H1 (cell line): ENCODE results near the gene FCHSD1. TPM values are rescaled to one million over a fixed set of nuclear protein-coding genes. Genes with fewer than 3 reads are reported as not detected.

Experiments used
- CTCF ChIA-PET: fragments of 300-600 bp; sonication (Branson Sonifier 250); formaldehyde crosslinking; loops from one replicate; lab custom pipeline; 2021; ENCODE audit not compliant: partially characterized antibody; lab: Charles Lee
- POLR2A ChIA-PET: fragments of 300-600 bp; sonication (Branson Sonifier 250); formaldehyde crosslinking; loops from one replicate; lab custom pipeline; 2021; ENCODE audit warnings: inconsistent platforms; ENCODE audit not compliant: partially characterized antibody; lab: Charles Lee
- DNase-seq, 2 experiments: peaks; one replicate each; pipeline versions ENCODE4 v3.0.0 to v3.0.0-alpha.2; 2010 to 2022; ENCODE audit warnings: low spot score in 2 of 2, low read depth in 1 of 2, mixed read lengths in 1 of 2
- FAIRE-seq: peaks from 2 replicates; lab custom pipeline; 2011; peaks lifted over from hg19 to GRCh38; lab: Jason Lieb, UNC
- H2AFZ ChIP-seq: 2 replicates; pipeline ENCODE4 v1.8.1; 2012; ENCODE audit warnings: low read length, inconsistent platforms
- H2AK5ac ChIP-seq: 2 replicates; pipeline ENCODE4 v1.6.1; 2013; ENCODE audit warnings: low read depth, low read length
- H2BK120ac ChIP-seq: replicated peaks from 2 replicates; pipeline ENCODE3; 2013; ENCODE audit warnings: low read depth, low read length, inconsistent platforms
- H2BK12ac ChIP-seq: 2 replicates; pipeline ENCODE4 v1.6.1; 2013; ENCODE audit warnings: low read depth, low read length
- H2BK15ac ChIP-seq: 2 replicates; pipeline ENCODE4 v1.6.1; 2013; ENCODE audit warnings: low read length
- H2BK20ac ChIP-seq: 2 replicates; pipeline ENCODE4 v1.6.1; 2013; ENCODE audit warnings: low read length
- H2BK5ac ChIP-seq: 2 replicates; pipeline ENCODE4 v1.6.1; 2013; ENCODE audit warnings: low read depth, low read length
- H3K14ac ChIP-seq: 2 replicates; pipeline ENCODE4 v1.6.1; 2013; ENCODE audit warnings: inconsistent platforms; ENCODE audit not compliant: insufficient read length
- H3K18ac ChIP-seq: 2 replicates; pipeline ENCODE4 v1.6.1; 2013; ENCODE audit warnings: low read length; ENCODE audit errors: extremely low read depth
- H3K23ac ChIP-seq: 2 replicates; pipeline ENCODE4 v1.6.1; 2013; ENCODE audit warnings: inconsistent platforms; ENCODE audit not compliant: insufficient read length
- H3K23me2 ChIP-seq: 2 replicates; pipeline ENCODE4 v1.6.1; 2013; ENCODE audit warnings: low read depth, low read length
- H3K27ac ChIP-seq: 2 replicates; pipeline ENCODE4 v1.6.1; 2011; ENCODE audit warnings: low read depth, low read length, inconsistent platforms
- H3K27me3 ChIP-seq, 4 experiments: replicated peaks in 1 of 4; 1 replicate in 1 of 4; 2 replicates in 3 of 4; pipeline versions ENCODE4 v1.6.1 to v1.8.1; 2011 to 2013; ENCODE audit warnings: low read length in 3 of 4, mild to moderate bottlenecking in 3 of 4, inconsistent platforms in 2 of 4, mixed read lengths in 2 of 4, moderate library complexity in 1 of 4; ENCODE audit not compliant: control insufficient read depth in 3 of 4, insufficient read depth in 3 of 4; ENCODE audit errors: extremely low read depth in 1 of 4
- H3K36me3 ChIP-seq, 4 experiments: 2 replicates each; pipeline versions ENCODE4 v1.6.1 to v1.8.1; 2011 to 2013; ENCODE audit warnings: mild to moderate bottlenecking in 4 of 4, low read length in 3 of 4, moderate library complexity in 2 of 4, control low read depth in 1 of 4, inconsistent platforms in 1 of 4; ENCODE audit not compliant: insufficient read depth in 4 of 4, control insufficient read depth in 2 of 4
- H3K4ac ChIP-seq: replicated peaks from 2 replicates; pipeline ENCODE3; 2013; ENCODE audit warnings: low read length, low read depth, mixed read lengths, inconsistent platforms; ENCODE audit not compliant: insufficient read length
- H3K4me1 ChIP-seq, 4 experiments: replicated peaks in 1 of 4; 1 replicate in 1 of 4; 2 replicates in 3 of 4; pipeline versions ENCODE4 v1.6.1 to v1.8.1; 2011 to 2013; ENCODE audit warnings: low read length in 3 of 4, inconsistent platforms in 2 of 4, mixed read lengths in 1 of 4; ENCODE audit not compliant: insufficient read depth in 4 of 4, control insufficient read depth in 3 of 4
- H3K4me2 ChIP-seq, 2 experiments: 2 replicates each; pipeline versions ENCODE4 v1.6.1 to v1.8.1; 2011 to 2013; ENCODE audit warnings: low read depth in 2 of 2, low read length in 2 of 2, control low read depth in 1 of 2, inconsistent platforms in 1 of 2, mild to moderate bottlenecking in 1 of 2; ENCODE audit not compliant: insufficient read depth in 1 of 2
- H3K4me3 ChIP-seq, 4 experiments: fragments of 200-600, 300-600 bp in 1 of 4; sonication (generic), shearing (Covaris generic), sonication (Bioruptor Twin) in 1 of 4; 2 replicates each; pipeline versions ENCODE4 v1.5.1 to v1.8.1; 2011 to 2016; ENCODE audit warnings: low read length in 4 of 4, low read depth in 3 of 4, control low read depth in 2 of 4, inconsistent platforms in 2 of 4, mild to moderate bottlenecking in 2 of 4, mixed read lengths in 1 of 4, moderate library complexity in 1 of 4; ENCODE audit not compliant: insufficient read depth in 2 of 4; ENCODE audit errors: extremely low read depth in 1 of 4
- H3K56ac ChIP-seq: replicated peaks from 2 replicates; pipeline ENCODE3; 2013; ENCODE audit warnings: low read depth, mild to moderate bottlenecking, mixed read lengths, low read length, inconsistent platforms; ENCODE audit not compliant: insufficient read length
- H3K79me1 ChIP-seq: 2 replicates; pipeline ENCODE4 v1.6.1; 2013; ENCODE audit warnings: low read depth, low read length, control low read depth
- H3K79me2 ChIP-seq, 2 experiments: 2 replicates each; pipeline versions ENCODE4 v1.6.1 to v1.8.1; 2012 to 2013; ENCODE audit warnings: low read length in 2 of 2, mild to moderate bottlenecking in 2 of 2, inconsistent platforms in 1 of 2; ENCODE audit not compliant: insufficient read depth in 2 of 2, control insufficient read depth in 1 of 2
- H3K9ac ChIP-seq, 4 experiments: replicated peaks in 1 of 4; 1 replicate in 1 of 4; 2 replicates in 3 of 4; pipeline versions ENCODE4 v1.6.1 to v1.8.1; 2011 to 2013; ENCODE audit warnings: low read depth in 3 of 4, low read length in 3 of 4, control low read depth in 2 of 4, mild to moderate bottlenecking in 2 of 4, moderate library complexity in 2 of 4, inconsistent platforms in 1 of 4; ENCODE audit errors: extremely low read depth in 1 of 4
- H3K9me3 ChIP-seq, 2 experiments: 2 replicates each; pipeline versions ENCODE4 v1.6.1 to v1.8.1; 2012 to 2013; ENCODE audit warnings: mild to moderate bottlenecking in 2 of 2, moderate library complexity in 2 of 2, control low read depth in 1 of 2, inconsistent platforms in 1 of 2, low read depth in 1 of 2, low read length in 1 of 2, mixed read lengths in 1 of 2; ENCODE audit not compliant: insufficient read depth in 2 of 2
- H4K20me1 ChIP-seq, 2 experiments: replicated peaks in 1 of 2; 2 replicates each; pipeline versions ENCODE3 to v1.8.1; 2011 to 2013; ENCODE audit warnings: inconsistent platforms in 2 of 2, low read length in 2 of 2, mild to moderate bottlenecking in 1 of 2; ENCODE audit not compliant: insufficient read depth in 2 of 2, control insufficient read depth in 1 of 2
- H4K5ac ChIP-seq: 2 replicates; pipeline ENCODE4 v1.6.1; 2013; ENCODE audit warnings: low read length, low read depth, mixed read lengths, inconsistent platforms; ENCODE audit not compliant: insufficient read length
- H4K8ac ChIP-seq: 2 replicates; pipeline ENCODE4 v1.8.0; 2013; ENCODE audit warnings: mild to moderate bottlenecking, moderate library complexity, low read length, inconsistent platforms; ENCODE audit not compliant: insufficient read depth; ENCODE audit errors: extremely low read depth
- H4K91ac ChIP-seq: replicated peaks from 2 replicates; pipeline ENCODE3; 2013; ENCODE audit warnings: low read length, mixed read lengths, inconsistent platforms; ENCODE audit not compliant: insufficient read length
- GTF2F1 ChIP-seq: IDR thresholded peaks from 2 replicates; pipeline ENCODE4 v1.6.1; 2012; ENCODE audit warnings: low read depth, low read length, improper control_type of control experiment, borderline replicate concordance
- HDAC2 ChIP-seq, 2 experiments: fragments of 300-600 bp in 1 of 2; sonication (generic) in 1 of 2; IDR thresholded peaks; 2 replicates each; pipeline ENCODE4 v1.6.1; 2011 to 2012; ENCODE audit warnings: low read depth in 2 of 2, low read length in 2 of 2, mild to moderate bottlenecking in 2 of 2, moderate library complexity in 2 of 2, borderline replicate concordance in 1 of 2, inconsistent platforms in 1 of 2
- TEAD4 ChIP-seq: IDR thresholded peaks from 2 replicates; pipeline ENCODE4 v1.6.1; 2012; ENCODE audit warnings: low read depth, low read length, inconsistent platforms, mixed read lengths
- WGBS, 2 experiments: shearing (Covaris generic) in 1 of 2; methylation state at CpG; one replicate each; pipeline versions ENCODE4 v1.1.6 to v1.1.7; 2013 to 2015; ENCODE audit warnings: low lambda C conversion rate in 2 of 2, mixed read lengths in 2 of 2, inconsistent platforms in 1 of 2, low coverage in 1 of 2, missing lambda C conversion rate in 1 of 2; ENCODE audit not compliant: insufficient replicate concordance in 2 of 2, insufficient coverage in 1 of 2, insufficient read length in 1 of 2; ENCODE audit errors: extremely low coverage in 1 of 2, missing lambda C conversion rate in 1 of 2; 5-methylcytosine and 5-hydroxymethylcytosine counted together
- polyA plus RNA-seq, 7 experiments: library from polyadenylated mRNA; depleted of rRNA in 3 of 7; stranded (reverse) in 5 of 7; unstranded in 2 of 7; fragments of >200 nt in 5 of 7; fragments of 200-250 nt in 2 of 7; gene quantifications; 1 replicate in 5 of 7; 2 replicates in 1 of 7; 4 replicates in 1 of 7; pipeline versions ENCODE4 v1.2.1 to v1.2.3, GENCODE V29; 2011 to 2013; ENCODE audit warnings: missing spikeins in 2 of 7, mixed read lengths in 2 of 7
- total RNA-seq: library from RNA; stranded (reverse); fragmentation: NEBNext Ultra II Directional; extraction: Animal tissue kit (Norgen Biotek cat#: 25700); gene quantifications from 2 replicates; pipeline ENCODE4 v1.2.1, GENCODE V29; 2021

FCHSD1 gene
- total and polyA plus RNA-seq, 2 of the 8 experiments (the other 6 are each of a cell fraction or from before 2014, with no cell fraction given): 22.0 to 30.1 TPM

DNA sequence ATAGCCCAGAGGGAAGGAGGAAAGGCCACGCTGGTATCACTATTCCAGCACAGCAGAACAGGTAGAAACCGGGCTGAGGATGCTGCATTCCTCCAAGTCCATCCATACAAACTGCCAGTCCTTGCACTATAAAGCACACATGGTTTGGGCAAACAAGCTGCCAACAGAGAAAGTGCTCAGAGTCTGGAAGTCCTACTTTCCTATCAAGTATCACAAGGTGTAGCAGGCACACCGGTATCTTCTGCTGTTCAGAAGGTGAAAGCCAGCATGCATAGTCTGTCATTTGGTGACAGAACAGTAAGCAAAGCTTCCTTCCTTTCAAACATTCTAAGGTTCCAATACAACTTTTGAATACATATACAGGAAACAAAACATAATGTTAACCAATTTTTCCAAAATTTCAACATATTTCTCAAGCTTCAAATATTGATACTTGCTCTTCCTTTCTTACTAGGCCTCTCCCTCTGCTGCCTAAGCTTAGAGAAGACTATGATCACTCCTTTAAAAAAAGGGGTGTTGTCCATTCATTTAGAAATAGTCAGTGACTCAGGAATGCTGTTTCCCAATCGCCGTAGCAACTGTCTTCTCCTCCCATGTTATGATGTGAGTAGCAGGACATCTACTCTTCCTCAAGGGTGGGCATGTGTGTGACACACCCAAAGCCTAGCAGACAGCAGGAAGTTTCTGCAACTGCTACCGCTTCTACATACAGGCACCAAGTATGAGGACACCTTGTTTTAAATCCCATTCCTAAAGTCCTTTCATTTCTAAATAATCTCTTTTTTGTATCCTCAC is 47.1 kb downstream of the FCHSD1 start:
- H3K4ac ChIP-seq: no peak overlapping the region
- ChIA-PET POLR2A (interaction anchor here (0.9 to 7.9 kb wide), 3 partner anchors 12 to 36 kb away, joined by 3 to 55 read pairs (median 7); partner anchors contain the start of genes DIAPH1, HDAC3 and RELL2), CTCF (interaction anchor here (0.8 to 4.0 kb wide), 5 partner anchors 10 to 39 kb away, joined by 3 to 41 read pairs (median 3); partner anchors contain the start of gene DIAPH1)
- no peaks in the 10 kb centered on the region for H3K36me3 ChIP-seq
- H4K20me1 ChIP-seq: peaks cover 4 to 10% of the 10 kb centered on the region in 2 experiments
- H3K4me2 ChIP-seq: no peak overlapping the region
- H4K8ac ChIP-seq: no peak overlapping the region
- no peak overlapping the region; a peak in 1 of 7 replicates for H3K9ac ChIP-seq
- TF ChIP-seq TEAD4 (0 out of 2 replicates have a peak, but pooled peaks have one; percentile 31), GTF2F1 (no peak), HDAC2 (IDR thresholded peaks at IDR 0.05; ENCODE audit: borderline replicate concordance in 1 of 2, low read depth in 2 of 2, low read length in 2 of 2) (no peak)
- no peak overlapping the region for H3K18ac ChIP-seq
- H4K5ac ChIP-seq: no peak overlapping the region
- H2BK5ac ChIP-seq: no peak overlapping the region
- no peak overlapping the region for H3K56ac ChIP-seq
- peaks cover 9 to 94% of the 10 kb centered on the region in 2 experiments; a peak in 3 of 4 replicates for H3K79me2 ChIP-seq
- no peak overlapping the region for H4K91ac ChIP-seq
- no peak overlapping the region for H2BK12ac ChIP-seq
- H3K4me1 ChIP-seq: no peaks in the 10 kb centered on the region; a peak in 1 of 7 replicates
- H3K23ac ChIP-seq: no peak overlapping the region
- FAIRE-seq: no peak
- no peaks in the 10 kb centered on the region for H3K9me3 ChIP-seq
- no peak overlapping the region for H3K4me3 ChIP-seq
- H3K14ac ChIP-seq: no peak overlapping the region
- no peak overlapping the region for H2BK15ac ChIP-seq
- 84% methylated on average over 6 of the region's 6 CpGs; no CpG with 5 or more reads in 1 of the 2 experiments for WGBS, 2 experiments
- H3K79me1 ChIP-seq: peaks cover 8% of the 10 kb centered on the region
- no peaks in the 10 kb centered on the region for H3K23me2 ChIP-seq
- H2AFZ ChIP-seq: no peak overlapping the region
- H3K27me3 ChIP-seq: no peaks in the 10 kb centered on the region
- DNase-seq: no peak
- no peak overlapping the region for H2BK120ac ChIP-seq
- no peak overlapping the region for H3K27ac ChIP-seq
- H2BK20ac ChIP-seq: no peak overlapping the region
- no peak overlapping the region; the same call in 1 of the 2 replicates for H2AK5ac ChIP-seq
